ENCODE measurements around the gene HOTAIR. TPM values are rescaled to one million over a fixed set of nuclear protein-coding genes. Genes with fewer than 3 reads are reported as not detected.

The HOTAIR gene
- total RNA-seq, 1 experiment from 2014 or later = not detected

DNA sequence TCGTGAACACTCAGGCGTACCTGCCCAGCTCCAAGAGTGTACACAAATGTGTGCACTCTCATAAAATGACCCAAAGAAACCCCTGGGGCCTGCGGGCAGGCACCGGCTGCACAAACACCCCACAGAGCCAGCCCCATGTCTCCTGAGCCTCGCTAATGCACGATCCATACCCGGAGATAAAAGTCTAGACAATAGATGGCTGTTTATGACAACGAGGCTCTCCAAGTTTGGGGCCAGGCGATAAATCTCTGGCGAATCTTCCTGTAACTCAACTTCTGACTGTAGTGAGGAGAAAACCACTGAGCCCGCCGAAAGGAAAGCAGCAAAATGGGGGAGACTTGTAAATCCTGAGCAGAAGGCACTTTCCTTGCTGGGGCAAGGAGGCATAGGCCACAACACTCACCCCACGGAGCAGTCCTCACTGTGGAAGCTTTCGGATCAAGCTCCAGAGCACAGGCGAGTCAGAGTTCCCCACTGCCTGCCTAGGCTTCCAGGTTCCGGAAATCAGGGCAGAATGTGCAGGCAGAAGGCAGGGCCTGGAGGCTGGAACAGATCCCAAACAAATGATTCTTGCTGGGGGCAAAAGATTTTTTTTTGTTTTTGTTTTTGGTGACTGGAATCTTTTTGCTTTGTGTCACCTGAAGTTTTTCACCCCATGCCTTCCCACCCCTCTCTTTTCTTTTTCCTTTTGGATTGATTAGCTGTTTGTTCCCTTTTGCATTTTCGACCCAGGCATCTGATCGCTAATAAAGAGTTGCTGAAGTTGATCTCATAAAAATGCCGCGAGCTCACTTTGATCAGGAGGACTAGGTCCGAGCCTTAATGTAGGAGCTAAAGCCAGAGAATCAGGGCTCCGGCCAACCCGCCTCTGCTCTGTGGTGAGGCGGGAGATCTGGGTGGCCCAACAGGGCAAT is 6.3 kb downstream of the HOTAIR start:
- Histone ChIP-seq H4K8ac (replicated peaks; ENCODE audit: insufficient read length, low read depth, low read length) (no peak overlapping the region), H2AFZ (ENCODE audit: low read length) (no peak overlapping the region), H3K4ac (ENCODE audit: low read depth, low read length) (no peak overlapping the region), H3K14ac (ENCODE audit: insufficient read depth, low read length) (no peak overlapping the region), H3T11ph (ENCODE audit: low read length) (no peak overlapping the region), H2BK120ac (ENCODE audit: low read depth, low read length, poor library complexity, severe bottlenecking) (no peak overlapping the region), H3K18ac (ENCODE audit: insufficient read length, low read depth, low read length) (no peak overlapping the region), H2AK5ac (ENCODE audit: insufficient read length, low read length) (no peak overlapping the region), H2BK15ac (ENCODE audit: low read depth, low read length) (no peak overlapping the region), H4K20me1 (ENCODE audit: control insufficient read depth, insufficient read depth, insufficient read length) (no peaks in the 10 kb centered on the region), H3K23ac (ENCODE audit: insufficient read length, low read depth, low read length) (no peak overlapping the region), H3K27ac (ENCODE audit: insufficient read length, low read depth, low read length) (no peak overlapping the region), H2BK20ac (ENCODE audit: low read depth, low read length, poor library complexity, severe bottlenecking) (no peak overlapping the region), H3K9me3 (ENCODE audit: control insufficient read depth, low read depth, low read length) (no peaks in the 10 kb centered on the region), H2BK5ac (ENCODE audit: insufficient read length, low read length) (no peak overlapping the region), H3K9ac (ENCODE audit: extremely low read depth, insufficient read length, low read length) (no peak overlapping the region), H3K27me3 (ENCODE audit: insufficient read depth, low read length) (peaks cover 96% of the 10 kb centered on the region), H3K79me1 (ENCODE audit: insufficient read depth, low read depth, low read length, poor library complexity, severe bottlenecking) (no peaks in the 10 kb centered on the region), H3K4me1 (ENCODE audit: insufficient read depth, low read length) (no peaks in the 10 kb centered on the region), H3K4me2 (ENCODE audit: insufficient read depth, insufficient read length, low read length) (no peak overlapping the region), H2BK12ac (ENCODE audit: insufficient read length, low read depth, low read length) (no peak overlapping the region), H4K5ac (ENCODE audit: insufficient read length, low read depth, low read length) (no peak overlapping the region), H4K91ac (ENCODE audit: insufficient read length, low read depth, low read length) (no peak overlapping the region), H3K23me2 (ENCODE audit: insufficient read length, low read depth, low read length, poor library complexity, severe bottlenecking) (no peaks in the 10 kb centered on the region), H3K79me2 (ENCODE audit: insufficient read depth, low read length) (no peaks in the 10 kb centered on the region), H3K56ac (ENCODE audit: insufficient read length, low read depth, low read length) (no peak overlapping the region)
- WGBS (ENCODE audit: extremely low coverage, insufficient read length, low lambda C conversion rate) = no CpG with 5 or more reads among the region's 24 CpGs
- H3K9me3 Mint-ChIP-seq = peaks cover 2 to 13% of the 10 kb centered on the region in 2 experiments; a peak in 3 of 5 replicates
- DNase-seq = no peak
- TF ChIP-seq, protein P1, sequence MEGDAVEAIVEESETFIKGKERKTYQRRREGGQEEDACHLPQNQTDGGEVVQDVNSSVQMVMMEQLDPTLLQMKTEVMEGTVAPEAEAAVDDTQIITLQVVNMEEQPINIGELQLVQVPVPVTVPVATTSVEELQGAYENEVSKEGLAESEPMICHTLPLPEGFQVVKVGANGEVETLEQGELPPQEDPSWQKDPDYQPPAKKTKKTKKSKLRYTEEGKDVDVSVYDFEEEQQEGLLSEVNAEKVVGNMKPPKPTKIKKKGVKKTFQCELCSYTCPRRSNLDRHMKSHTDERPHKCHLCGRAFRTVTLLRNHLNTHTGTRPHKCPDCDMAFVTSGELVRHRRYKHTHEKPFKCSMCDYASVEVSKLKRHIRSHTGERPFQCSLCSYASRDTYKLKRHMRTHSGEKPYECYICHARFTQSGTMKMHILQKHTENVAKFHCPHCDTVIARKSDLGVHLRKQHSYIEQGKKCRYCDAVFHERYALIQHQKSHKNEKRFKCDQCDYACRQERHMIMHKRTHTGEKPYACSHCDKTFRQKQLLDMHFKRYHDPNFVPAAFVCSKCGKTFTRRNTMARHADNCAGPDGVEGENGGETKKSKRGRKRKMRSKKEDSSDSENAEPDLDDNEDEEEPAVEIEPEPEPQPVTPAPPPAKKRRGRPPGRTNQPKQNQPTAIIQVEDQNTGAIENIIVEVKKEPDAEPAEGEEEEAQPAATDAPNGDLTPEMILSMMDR (conservative IDR thresholded peaks at IDR 0.05) = no peak
- H3K4me1 Mint-ChIP-seq = peaks cover 14 to 19% of the 10 kb centered on the region in 2 experiments
- H3K4me3 Mint-ChIP-seq = no peak overlapping the region
- H3K27me3 Mint-ChIP-seq (ENCODE audit: low read depth) = peaks cover 100% of the 10 kb centered on the region
- H3K36me3 Mint-ChIP-seq (ENCODE audit: insufficient read depth in 1 of 3, low read depth in 3 of 3) = peaks cover 0 to 5% (median 1%) of the 10 kb centered on the region in 3 experiments; a peak in 2 of 7 replicates
- no peak overlapping the region for H3K27ac Mint-ChIP-seq
